GM19193 (cell line): Measurements from ENCODE around the gene NUB1.
A peak's percentile ranks its signal among the peaks of the same experiment; 100 is the strongest.

Experiments
- POLR2A ChIP-seq: IDR thresholded peaks from 4 replicates; pipeline ENCODE4 v1.6.1; 2011; ENCODE audit not compliant: insufficient read depth, insufficient read length; ENCODE audit errors: extremely low read depth

The NUB1 gene

GRCh38 chr7:151348970-151349369 is 7.4 kb downstream of the NUB1 start:
- TF ChIP-seq POLR2A = no peak

GRCh38 chr7:151349507-151349853 is 7.9 kb downstream of the NUB1 start:
- no peak for TF ChIP-seq POLR2A

- TF ChIP-seq POLR2A = no peak
Observed at GRCh38 chr7:151351027-151351426, 9.4 kb downstream of the NUB1 start.

GRCh38 chr7:151351967-151352366 is 10.4 kb downstream of the NUB1 start:
- TF ChIP-seq POLR2A = no peak

- TF ChIP-seq POLR2A = no peak
Observed at GRCh38 chr7:151352512-151352911, 10.9 kb downstream of the NUB1 start.

- TF ChIP-seq POLR2A = no peak
Observed at GRCh38 chr7:151361193-151361959, 19.8 kb downstream of the NUB1 start.

- TF ChIP-seq POLR2A = no peak
Observed at GRCh38 chr7:151363182-151363581, 21.6 kb downstream of the NUB1 start.

- TF ChIP-seq POLR2A = no peak
Observed at GRCh38 chr7:151366166-151366879, 24.7 kb downstream of the NUB1 start.

GRCh38 chr7:151366880-151367222 is 25.2 kb downstream of the NUB1 start:
- no peak for TF ChIP-seq POLR2A

GRCh38 chr7:151367284-151367683 is 25.7 kb downstream of the NUB1 start:
- no peak for TF ChIP-seq POLR2A

GRCh38 chr7:151368136-151368571 is 26.5 kb downstream of the NUB1 start:
- peak; percentile 27 for TF ChIP-seq POLR2A

GRCh38 chr7:151371266-151371665 is 29.7 kb downstream of the NUB1 start:
- TF ChIP-seq POLR2A = no peak

GRCh38 chr7:151372612-151373265 is 31.1 kb downstream of the NUB1 start:
- no peak for TF ChIP-seq POLR2A

GRCh38 chr7:151373599-151373998 is 32.0 kb downstream of the NUB1 start:
- no peak for TF ChIP-seq POLR2A

GRCh38 chr7:151374139-151374538 is 32.5 kb downstream of the NUB1 start:
- no peak for TF ChIP-seq POLR2A

GRCh38 chr7:151374726-151375125 is 33.1 kb downstream of the NUB1 start:
- no peak for TF ChIP-seq POLR2A
